AG09319 (cell line): Measurements from ENCODE around the gene FAH.

ENCODE experiments used
- DNase-seq: peaks from one replicate; pipeline ENCODE4 v3.0.0-alpha.2; 2010; ENCODE audit warnings: low read depth; ENCODE audit errors: extremely low read depth
- CTCF ChIP-seq: IDR thresholded peaks from 2 replicates; pipeline ENCODE4 v1.5.1; 2011; ENCODE audit warnings: low read depth, mild to moderate bottlenecking, inconsistent platforms, low read length, moderate library complexity

The FAH gene

GRCh38 chr15:80231371-80231770, 78.6 kb downstream of the FAH start:
- no peak for TF ChIP-seq CTCF
- DNase-seq = no peak

GRCh38 chr15:80233581-80233980, 80.8 kb downstream of the FAH start:
- TF ChIP-seq CTCF = no peak
- no peak for DNase-seq

GRCh38 chr15:80234883-80235282, 82.1 kb downstream of the FAH start:
- TF ChIP-seq CTCF = peak; percentile 52
- DNase-seq = no peak
